Measurements from ENCODE around the gene DOHH. TPM values are rescaled to one million over a fixed set of nuclear protein-coding genes. Genes with fewer than 3 reads are reported as not detected.
"Not testable (repeated sequence)": the region's sequence is repeated elsewhere in the genome, so short reads cannot be mapped to it uniquely, and the experiment has no call there.

DOHH gene
- total RNA-seq, 1 experiment from 2014 or later = 12.3 TPM

- peaks cover 7% of the 10 kb centered on the region for H3K4me1 ChIP-seq
- H3K9me3 ChIP-seq (replicated peaks) = no peaks in the 10 kb centered on the region
- no peaks in the 10 kb centered on the region for H3K27me3 ChIP-seq
- H3K36me3 ChIP-seq = peaks cover 16% of the 10 kb centered on the region; the same call in 1 of the 2 replicates
- no peak for DNase-seq
- no peak overlapping the region for H3K4me3 ChIP-seq
- peak overlapping the region; percentile 26; the same call in 1 of the 2 replicates for H3K27ac ChIP-seq
Observed at GRCh38 chr19:3451451-3451866, 49.0 kb downstream of the DOHH start.

- H3K9me3 ChIP-seq (replicated peaks) = no peaks in the 10 kb centered on the region
- H3K4me3 ChIP-seq = no peak overlapping the region
- H3K36me3 ChIP-seq = peaks cover 16% of the 10 kb centered on the region; the same call in 1 of the 2 replicates
- peaks cover 7% of the 10 kb centered on the region for H3K4me1 ChIP-seq
- no peaks in the 10 kb centered on the region for H3K27me3 ChIP-seq
- peak overlapping the region; percentile 26 for H3K27ac ChIP-seq
- DNase-seq = peak; percentile 53 to 70
Observed at GRCh38 chr19:3450796-3451411, 49.6 kb downstream of the DOHH start.

GRCh38 chr19:3448616-3449334 is 51.7 kb downstream of the DOHH start:
- Histone ChIP-seq H3K4me1 (peaks cover 7% of the 10 kb centered on the region), H3K9me3 (replicated peaks) (no peaks in the 10 kb centered on the region), H3K36me3 (peaks cover 16% of the 10 kb centered on the region; the same call in 1 of the 2 replicates), H3K27me3 (no peaks in the 10 kb centered on the region), H3K27ac (no peak overlapping the region), H3K4me3 (no peak overlapping the region)
- no peak for DNase-seq

- peaks cover 13% of the 10 kb centered on the region; the same call in 1 of the 2 replicates for H3K36me3 ChIP-seq
- DNase-seq; H3K27me3 ChIP-seq; H3K27ac ChIP-seq; H3K4me3 ChIP-seq; H3K9me3 ChIP-seq (replicated peaks): not testable (repeated sequence)
- H3K4me1 ChIP-seq = peaks cover 10% of the 10 kb centered on the region
Observed at GRCh38 chr19:3446657-3447056, 53.8 kb downstream of the DOHH start.

GRCh38 chr19:3444695-3445234 is 55.7 kb downstream of the DOHH start:
- no peak overlapping the region for H3K27ac ChIP-seq

GRCh38 chr19:3443840-3444694 is 56.4 kb downstream of the DOHH start:
- Histone ChIP-seq H3K27ac (no peak overlapping the region), H3K4me1 (0 out of 2 replicates have a peak, but pooled peaks cover 3% of the 10 kb centered on the region), H3K9me3 (replicated peaks) (no peaks in the 10 kb centered on the region), H3K4me3 (no peak overlapping the region), H3K36me3 (peaks cover 14% of the 10 kb centered on the region; the same call in 1 of the 2 replicates), H3K27me3 (no peaks in the 10 kb centered on the region)
- no peak for DNase-seq

More at GRCh38 chr19:3444695-3445234, 55.7 kb downstream of the DOHH start:
- Histone ChIP-seq H3K4me1 (0 out of 2 replicates have a peak, but pooled peaks cover 3% of the 10 kb centered on the region), H3K4me3 (no peak overlapping the region), H3K36me3 (peaks cover 14% of the 10 kb centered on the region; the same call in 1 of the 2 replicates), H3K9me3 (replicated peaks) (no peaks in the 10 kb centered on the region), H3K27me3 (no peaks in the 10 kb centered on the region)
- no peak for DNase-seq

- DNase-seq = peak in 1 of 2 experiments; percentile 38
- Histone ChIP-seq H3K9me3 (replicated peaks) (no peaks in the 10 kb centered on the region), H3K4me3 (no peak overlapping the region), H3K36me3 (peaks cover 22% of the 10 kb centered on the region; the same call in 1 of the 2 replicates), H3K4me1 (0 out of 2 replicates have a peak, but pooled peaks cover 3% of the 10 kb centered on the region), H3K27ac (no peak overlapping the region; the same call in 1 of the 2 replicates), H3K27me3 (no peaks in the 10 kb centered on the region)
Observed at GRCh38 chr19:3442487-3443071, 57.9 kb downstream of the DOHH start.

GRCh38 chr19:3441986-3442329 is 58.5 kb downstream of the DOHH start:
- H3K27ac ChIP-seq = peak overlapping the region; percentile 37; the same call in 1 of the 2 replicates
- H3K4me1 ChIP-seq = 0 out of 2 replicates have a peak, but pooled peaks cover 3% of the 10 kb centered on the region
- no peaks in the 10 kb centered on the region for H3K9me3 ChIP-seq (replicated peaks)
- no peak for DNase-seq
- no peaks in the 10 kb centered on the region for H3K27me3 ChIP-seq
- H3K36me3 ChIP-seq = peaks cover 22% of the 10 kb centered on the region; the same call in 1 of the 2 replicates
- H3K4me3 ChIP-seq = no peak overlapping the region

- Histone ChIP-seq H3K27ac (peak overlapping the region; percentile 37; the same call in 1 of the 2 replicates), H3K36me3 (peaks cover 22% of the 10 kb centered on the region; the same call in 1 of the 2 replicates), H3K4me1 (0 out of 2 replicates have a peak, but pooled peaks cover 3% of the 10 kb centered on the region), H3K27me3 (no peaks in the 10 kb centered on the region), H3K9me3 (replicated peaks) (no peaks in the 10 kb centered on the region), H3K4me3 (no peak overlapping the region)
- DNase-seq = no peak
Observed at GRCh38 chr19:3441089-3441985, 59.1 kb downstream of the DOHH start.

Other genes starting within 250 kb of the DOHH start
- 15.1 and 16.4 TPM in 2 replicates for gene NFIC, start 134.1 kb downstream of the DOHH start, total RNA-seq (2014; rRNA removed; shearing (Covaris generic))
- gene SMIM24, start 20.1 kb downstream of the DOHH start, total RNA-seq (2014; rRNA removed; shearing (Covaris generic)) = not detected in 2 replicates
- gene SMIM44, start 17.2 kb downstream of the DOHH start, total RNA-seq (2014; rRNA removed; shearing (Covaris generic)) = not detected in 2 replicates
- gene FZR1, start 5.6 kb upstream of the DOHH start, total RNA-seq (2014; rRNA removed; shearing (Covaris generic)) = 31.4 and 31.8 TPM in 2 replicates
- not detected in 2 replicates for gene TEKTIP1, start 38.5 kb upstream of the DOHH start, total RNA-seq (2014; rRNA removed; shearing (Covaris generic))
- 54.6 and 57.1 TPM in 2 replicates for gene MFSD12, start 56.9 kb upstream of the DOHH start, total RNA-seq (2014; rRNA removed; shearing (Covaris generic))
- 45.0 and 48.0 TPM in 2 replicates for gene HMG20B, start 72.3 kb upstream of the DOHH start, total RNA-seq (2014; rRNA removed; shearing (Covaris generic))
- 0.03 and 0.06 TPM in 2 replicates for gene GIPC3, start 84.8 kb upstream of the DOHH start, total RNA-seq (2014; rRNA removed; shearing (Covaris generic))
- 0.06 and 0.13 TPM in 2 replicates for gene TBXA2R, start 106.2 kb upstream of the DOHH start, total RNA-seq (2014; rRNA removed; shearing (Covaris generic))
- gene CACTIN, start 126.1 kb upstream of the DOHH start, total RNA-seq (2014; rRNA removed; shearing (Covaris generic)) = 21.4 and 21.6 TPM in 2 replicates
- 11.8 and 12.2 TPM in 2 replicates for gene PIP5K1C, start 199.8 kb upstream of the DOHH start, total RNA-seq (2014; rRNA removed; shearing (Covaris generic))
- not detected in 2 replicates for gene TJP3, start 207.7 kb upstream of the DOHH start, total RNA-seq (2014; rRNA removed; shearing (Covaris generic))

All from SJCRH30 (cell line).